SHP77 (cell line): Measurements from ENCODE around the gene GSG1L.

ENCODE experiments used
- DNase-seq, 2 experiments: peaks; one replicate each; lab custom pipeline; 2025; lab: John Stamatoyannopoulos, UW

GSG1L gene

DNA sequence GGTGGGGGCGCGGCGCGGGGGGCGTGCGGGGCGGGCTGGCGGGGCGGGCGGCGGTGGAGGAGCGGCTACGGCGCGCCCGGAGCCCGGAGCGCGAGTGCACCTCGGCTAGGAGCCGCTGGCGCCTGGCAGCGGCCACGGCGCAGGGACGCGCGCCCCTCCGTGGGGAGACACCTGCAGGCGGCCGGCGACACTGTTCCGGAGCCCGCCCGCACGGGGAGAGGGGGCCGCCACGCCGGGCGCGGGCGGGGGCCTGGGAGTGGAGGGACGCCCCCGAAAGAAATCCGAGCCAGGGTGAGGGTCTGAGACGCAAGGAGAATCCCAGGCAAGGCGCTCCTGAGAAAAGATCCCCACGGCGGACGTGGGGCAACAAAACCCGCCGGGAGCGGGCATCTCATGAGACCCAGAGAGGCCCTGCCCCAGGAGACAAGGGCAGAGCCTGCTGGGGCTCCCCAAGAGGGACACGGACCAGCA lies at the start of gene GSG1L:
GSG1L (minus strand) TSS at position 124 of the 471 bp plus-strand sequence. CDS start 290 bp downstream, outside the sequence.
- DNase-seq = no peak

DNA sequence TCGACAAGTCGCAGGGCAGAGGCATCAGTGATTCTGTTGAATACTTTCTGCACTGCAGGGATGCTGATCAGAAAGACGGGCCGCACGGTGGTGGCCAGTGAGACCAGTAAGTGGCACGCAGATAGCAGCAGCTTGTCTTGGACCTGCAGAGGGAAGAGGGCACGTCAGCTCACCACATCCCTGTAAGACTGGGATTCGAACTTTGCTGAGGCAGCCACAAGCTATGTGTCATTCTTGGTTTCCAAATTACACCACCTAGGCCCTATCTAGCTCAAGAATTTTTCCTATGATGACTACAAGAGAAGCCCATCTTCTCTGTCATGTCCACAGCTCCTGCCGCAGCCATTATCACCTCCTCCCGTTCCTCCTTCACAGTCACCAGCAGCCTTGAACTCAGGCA lies 49.4 kb upstream of the GSG1L start:
- no peak for DNase-seq

DNA sequence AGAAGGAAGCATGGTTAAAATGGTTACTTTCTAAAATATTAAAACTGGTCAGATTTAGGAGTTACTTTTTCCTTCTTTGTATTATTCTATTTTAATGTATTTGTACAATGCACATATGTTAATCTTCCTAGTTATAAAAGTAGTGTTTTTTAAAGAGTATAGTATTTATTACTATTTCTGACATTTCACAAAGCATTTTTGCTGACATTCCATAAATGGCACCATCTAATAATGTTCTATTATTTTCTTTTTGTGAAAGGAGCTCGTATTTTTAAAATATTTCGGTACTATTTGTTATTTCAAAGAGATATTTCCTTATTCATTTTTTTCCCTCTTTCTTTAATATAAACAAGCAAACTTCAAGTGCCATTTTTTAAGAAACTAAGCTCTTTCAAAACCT lies 47.5 kb upstream of the GSG1L start:
- no peak for DNase-seq

DNA sequence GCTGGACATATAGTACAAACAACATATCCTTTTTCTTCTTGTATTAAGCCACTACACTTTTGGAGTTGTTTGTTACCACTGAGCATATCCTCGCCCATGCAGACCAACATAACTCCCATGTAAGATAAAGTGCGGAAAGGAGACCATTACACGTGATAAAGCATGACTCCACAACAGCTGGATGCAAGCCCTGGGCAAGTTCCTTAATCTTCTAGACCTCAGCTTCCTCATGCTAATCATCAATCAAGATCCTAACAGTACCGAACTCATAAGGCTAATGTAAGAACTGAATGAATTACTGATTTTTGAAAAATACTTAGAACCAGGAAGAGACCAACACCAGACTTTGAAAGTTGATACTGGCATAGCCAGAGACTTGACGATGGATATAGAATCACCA lies 47.0 kb upstream of the GSG1L start:
- DNase-seq = no peak

DNA sequence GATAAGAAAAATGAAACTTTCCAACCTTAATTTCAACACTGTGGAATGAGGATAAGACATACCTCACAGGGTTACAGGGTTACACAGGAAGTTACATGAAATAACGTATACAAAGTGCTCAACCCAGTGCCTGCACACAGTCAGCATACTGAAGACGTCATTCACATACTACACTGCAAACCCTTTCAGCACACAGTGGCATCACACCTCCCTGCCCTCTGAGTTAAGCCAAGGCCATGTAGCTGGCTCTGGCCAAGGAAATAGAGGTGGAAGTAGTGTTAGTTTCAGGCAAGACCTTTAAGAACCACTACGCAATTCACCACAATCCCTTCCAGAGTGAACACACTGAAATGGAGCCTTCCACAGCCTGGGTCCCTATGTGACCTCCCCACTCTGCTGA lies 46.6 kb upstream of the GSG1L start:
- no peak for DNase-seq

DNA sequence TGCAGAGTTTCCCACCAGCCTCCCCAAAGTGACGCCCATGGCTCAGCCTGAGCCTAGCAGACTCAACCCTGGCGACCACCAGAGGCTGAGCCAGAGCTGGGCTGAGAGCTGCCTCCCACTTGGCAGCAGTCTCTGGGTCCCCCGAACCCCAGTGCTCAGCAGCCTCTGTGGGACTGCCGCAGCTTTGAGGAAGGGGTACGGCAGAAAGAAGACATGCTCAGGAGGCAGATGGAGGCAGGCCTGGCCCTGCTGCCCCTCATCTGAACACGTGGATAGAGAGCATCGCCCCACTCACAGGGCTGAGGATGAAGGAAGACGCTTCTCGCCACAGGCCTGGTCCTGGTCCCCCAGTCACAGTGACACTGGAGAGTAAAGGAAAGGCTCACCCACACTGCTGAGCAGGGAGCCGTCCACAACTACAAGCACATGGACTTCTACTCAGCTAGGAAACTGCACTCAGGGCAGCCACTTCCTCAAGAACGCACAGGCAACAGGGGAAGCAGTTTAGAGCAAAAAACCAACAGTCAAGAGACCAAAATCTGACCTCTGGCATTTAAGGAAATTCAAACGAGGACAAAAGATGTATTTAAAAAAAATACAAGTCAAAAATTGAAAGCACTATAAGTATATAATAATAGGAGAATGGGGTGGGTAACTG lies 45.2 kb upstream of the GSG1L start:
- no peak for DNase-seq

DNA sequence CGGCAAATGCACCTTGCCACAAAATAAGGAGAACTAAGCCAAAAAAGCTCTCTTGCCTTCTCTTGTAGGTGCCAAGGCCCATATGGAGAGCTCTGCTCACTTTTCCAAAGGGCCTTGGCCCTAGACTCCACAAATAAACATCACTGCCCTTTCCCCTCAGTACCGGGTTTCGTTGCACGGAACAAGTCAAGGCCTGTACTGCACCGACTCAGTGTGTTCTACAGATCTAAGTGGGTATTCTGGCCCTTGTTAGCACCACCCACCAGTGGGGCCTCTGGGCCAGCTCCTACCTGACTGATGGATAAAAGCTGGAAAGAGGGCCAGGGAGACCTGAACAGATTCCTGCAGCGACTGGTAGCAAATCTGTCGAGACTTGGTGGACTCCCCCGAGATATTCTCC lies 43.7 kb upstream of the GSG1L start:
- DNase-seq = no peak

DNA sequence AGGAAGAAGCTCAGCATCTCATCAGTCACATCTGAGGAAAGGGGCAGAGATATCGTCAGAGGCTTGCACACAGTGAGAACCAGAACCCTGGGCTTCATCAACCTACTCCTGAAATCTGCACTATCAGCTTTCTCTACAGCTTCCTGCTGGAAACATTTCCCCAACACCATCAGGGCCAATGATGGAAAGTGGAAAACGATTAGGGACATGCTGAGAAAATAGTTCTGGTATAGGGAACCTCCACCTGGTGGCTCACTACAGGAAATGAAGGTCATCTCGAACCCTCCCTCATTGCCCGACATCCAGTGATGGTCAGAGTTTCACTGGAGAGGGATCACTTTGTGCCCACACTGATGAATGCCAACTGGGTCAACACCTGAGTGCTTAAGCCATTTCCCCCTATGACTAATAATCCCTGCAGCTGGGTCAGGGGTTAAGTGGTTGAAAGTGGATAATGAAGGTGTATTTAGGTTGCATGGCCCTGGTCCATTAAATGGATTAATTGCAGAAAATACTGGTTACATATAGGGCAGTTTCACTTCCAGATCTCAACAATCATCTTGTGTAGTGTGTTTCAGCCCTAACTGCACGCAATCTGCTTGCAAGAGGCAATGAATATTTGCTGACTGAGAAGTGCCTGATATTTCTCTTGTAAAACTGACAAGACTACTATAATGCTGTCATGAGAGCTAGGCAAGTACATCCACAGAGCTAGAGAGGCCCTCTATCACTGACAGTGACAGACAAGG lies 43.1 kb upstream of the GSG1L start:
- no peak for DNase-seq

DNA sequence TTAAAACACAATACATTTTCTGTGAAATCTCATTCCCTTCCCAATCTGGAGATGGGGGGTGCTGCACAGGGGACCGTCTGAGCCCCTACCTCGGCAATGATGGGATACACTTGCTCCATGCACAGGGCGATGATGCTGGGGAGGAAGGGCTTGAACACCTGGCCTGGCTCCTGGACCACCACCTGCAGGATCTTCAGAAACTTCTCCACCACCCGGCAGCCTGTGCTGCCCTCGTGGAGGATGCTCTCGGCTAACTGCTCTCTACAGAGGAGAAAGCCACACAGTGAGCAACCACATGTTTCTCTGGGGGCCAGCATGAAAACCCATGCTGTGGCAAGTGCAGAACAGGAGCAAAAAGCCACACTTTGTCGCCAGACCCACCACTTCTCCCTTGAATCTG lies 42.4 kb upstream of the GSG1L start:
- DNase-seq = no peak

DNA sequence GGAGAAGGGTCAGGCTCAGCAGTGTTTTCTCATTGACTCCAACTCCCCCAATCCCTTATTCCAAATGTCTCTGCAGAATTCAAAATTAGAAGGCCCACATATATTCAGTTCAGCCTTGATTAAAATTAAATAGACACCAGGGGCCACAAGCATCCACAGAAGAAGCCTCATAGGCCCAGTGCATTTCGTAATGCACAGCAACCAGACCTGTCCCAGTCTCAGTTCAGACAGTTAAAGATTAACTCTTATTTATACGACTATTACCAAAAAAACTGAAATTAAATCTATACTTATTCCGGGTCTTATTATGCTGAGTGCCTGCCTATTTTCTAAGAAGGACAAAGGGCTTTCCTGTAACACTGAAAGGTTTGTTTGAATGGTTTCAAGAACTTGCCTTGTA lies 41.8 kb upstream of the GSG1L start:
- no peak for DNase-seq

DNA sequence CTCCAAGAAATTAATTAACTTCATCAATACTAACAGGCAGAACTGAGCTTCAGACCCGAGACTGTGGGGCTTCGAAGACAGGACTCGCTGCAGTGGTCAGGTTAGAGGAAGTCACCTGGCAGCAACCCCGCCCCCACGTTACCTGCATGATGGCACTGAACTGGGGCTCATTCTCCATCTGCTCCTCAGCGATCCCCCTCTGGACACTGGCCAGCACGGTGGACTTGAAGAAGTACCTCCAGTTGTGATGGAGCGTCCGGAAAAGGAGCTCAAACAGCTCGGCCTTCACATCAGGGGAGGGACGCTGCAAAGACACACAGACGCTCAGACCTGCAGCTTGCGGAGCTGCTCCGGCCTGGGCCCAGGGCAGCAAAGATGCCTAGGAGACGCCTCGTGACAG lies 40.9 kb upstream of the GSG1L start:
- DNase-seq = no peak

DNA sequence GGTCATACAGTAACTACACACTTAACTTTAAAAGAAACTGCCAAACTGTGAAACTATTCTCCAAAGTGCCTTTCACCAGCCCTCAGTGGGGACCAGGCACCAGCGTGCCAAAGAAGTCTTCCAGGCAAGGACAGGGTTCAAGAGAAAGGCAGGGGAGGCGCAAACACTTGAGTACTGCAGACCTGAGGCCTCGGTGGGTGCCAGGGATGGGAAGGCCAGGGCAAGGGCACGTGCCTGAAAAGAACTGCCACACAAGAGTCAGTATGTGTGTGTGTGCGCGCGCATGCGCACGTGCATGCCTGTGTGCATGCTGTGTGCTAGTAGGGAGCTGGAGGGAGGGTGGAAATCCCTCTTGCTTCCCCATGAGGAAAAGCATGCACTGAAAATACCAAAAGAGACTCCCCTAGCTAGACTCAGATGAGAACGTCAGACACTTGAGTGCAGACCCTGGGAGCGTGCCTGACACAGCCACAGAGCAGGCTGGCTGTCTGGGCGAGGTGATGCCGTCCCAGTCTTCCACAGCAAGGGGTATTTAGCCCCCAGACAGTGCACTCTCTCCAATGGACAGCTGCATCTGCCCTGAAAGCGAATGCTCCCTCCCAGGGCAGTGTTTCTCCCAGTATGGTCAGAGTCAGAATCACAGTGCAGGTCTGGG lies 40.1 kb upstream of the GSG1L start:
- DNase-seq = no peak

DNA sequence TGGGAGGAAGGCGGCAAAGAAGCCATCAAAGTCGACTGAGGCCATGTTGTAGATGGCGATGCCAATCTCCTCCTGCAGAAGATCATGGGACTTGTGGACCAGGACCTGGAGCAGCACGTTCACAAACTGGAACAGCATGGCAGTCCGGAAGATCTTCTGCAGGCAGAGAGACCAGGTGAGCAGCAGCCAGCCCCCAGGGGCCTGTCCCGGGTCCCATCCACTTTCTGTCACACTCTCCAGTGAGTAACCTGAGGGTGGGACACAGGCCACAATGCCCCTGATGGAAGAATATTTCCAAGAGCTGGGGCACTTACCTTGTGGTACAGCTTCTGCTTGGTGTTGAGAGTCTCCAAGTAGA lies 38.0 kb upstream of the GSG1L start:
- DNase-seq = no peak

DNA sequence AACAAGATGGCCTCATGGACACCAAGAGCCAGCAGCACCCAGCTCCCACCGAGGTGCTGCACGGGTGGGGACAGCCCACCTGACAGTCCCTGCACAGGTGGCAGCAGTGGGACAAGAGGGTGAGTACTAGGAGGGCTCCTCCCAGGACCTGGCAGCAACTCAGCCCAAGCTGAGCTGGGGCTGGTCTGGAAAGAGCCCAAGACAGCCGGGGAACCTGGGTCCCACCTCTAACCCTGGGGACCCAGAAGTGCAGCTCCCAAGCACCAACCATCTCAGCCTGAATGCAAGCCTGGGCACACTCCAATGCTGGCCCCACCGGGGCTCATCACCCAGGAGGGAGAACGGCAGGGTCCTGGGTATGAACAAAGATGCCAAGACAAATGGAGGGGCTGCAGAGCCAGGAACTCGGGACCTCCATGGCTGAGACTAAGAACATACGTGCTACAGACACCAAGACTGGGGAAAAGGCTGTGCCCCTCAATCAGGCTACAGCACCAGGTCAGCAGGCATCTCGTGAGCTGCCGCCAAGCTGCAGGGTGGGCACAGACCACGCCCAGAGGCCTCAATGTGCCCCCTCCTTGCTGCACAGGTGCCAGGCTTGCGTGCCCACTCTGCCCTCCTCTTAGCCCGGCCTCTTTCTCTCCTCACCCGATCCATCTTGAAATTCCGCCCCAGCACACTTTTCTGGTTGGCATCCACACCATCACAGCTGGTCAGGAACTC lies 37.5 kb upstream of the GSG1L start:
- no peak for DNase-seq

DNA sequence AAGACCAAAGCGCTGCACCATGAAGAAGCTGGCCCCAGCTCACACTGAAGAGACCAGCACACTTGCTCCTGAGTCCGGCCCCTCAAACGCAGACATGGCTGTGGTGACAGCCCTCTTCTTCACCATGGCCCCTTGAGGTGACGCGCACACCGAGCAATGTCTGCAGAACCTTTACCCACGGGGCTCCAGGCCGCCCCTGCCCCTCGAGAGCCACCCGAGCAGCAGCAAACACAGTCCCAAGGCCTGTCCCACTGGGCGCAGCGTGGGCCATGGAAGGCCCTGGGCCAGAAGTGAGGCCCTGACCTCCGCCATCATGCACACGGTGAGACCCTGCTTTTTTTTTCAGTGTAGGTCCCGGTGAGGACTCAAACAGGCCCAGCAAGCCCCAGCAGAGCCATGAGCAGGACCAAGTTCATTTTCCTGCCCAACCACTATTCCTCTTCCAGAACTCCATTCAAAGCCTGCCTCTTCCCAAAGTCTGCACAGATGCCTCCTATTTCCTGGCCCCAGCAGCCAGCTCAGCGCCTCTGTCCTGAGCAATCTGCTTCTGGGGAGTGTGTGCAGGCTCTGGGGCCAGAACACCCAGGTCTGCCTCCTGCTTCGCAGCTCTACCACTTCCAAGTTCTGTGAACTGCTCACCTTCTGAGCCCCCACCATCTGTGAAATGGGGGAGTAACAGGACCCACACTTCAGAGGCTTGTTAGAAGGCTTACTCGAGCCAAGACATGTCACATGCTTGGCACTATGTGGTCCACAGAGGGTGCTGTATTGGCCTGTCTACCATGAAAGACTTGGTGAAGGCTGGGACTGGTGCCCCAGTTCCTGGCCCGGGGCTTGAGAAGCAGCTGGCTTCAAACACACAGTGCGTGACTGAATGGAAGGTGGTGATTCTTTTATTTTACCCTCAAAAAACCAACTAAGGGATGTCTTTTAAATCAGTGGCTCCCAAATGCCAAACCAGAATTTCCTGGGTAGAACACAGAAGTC lies 35.7 kb upstream of the GSG1L start:
- DNase-seq = no peak

DNA sequence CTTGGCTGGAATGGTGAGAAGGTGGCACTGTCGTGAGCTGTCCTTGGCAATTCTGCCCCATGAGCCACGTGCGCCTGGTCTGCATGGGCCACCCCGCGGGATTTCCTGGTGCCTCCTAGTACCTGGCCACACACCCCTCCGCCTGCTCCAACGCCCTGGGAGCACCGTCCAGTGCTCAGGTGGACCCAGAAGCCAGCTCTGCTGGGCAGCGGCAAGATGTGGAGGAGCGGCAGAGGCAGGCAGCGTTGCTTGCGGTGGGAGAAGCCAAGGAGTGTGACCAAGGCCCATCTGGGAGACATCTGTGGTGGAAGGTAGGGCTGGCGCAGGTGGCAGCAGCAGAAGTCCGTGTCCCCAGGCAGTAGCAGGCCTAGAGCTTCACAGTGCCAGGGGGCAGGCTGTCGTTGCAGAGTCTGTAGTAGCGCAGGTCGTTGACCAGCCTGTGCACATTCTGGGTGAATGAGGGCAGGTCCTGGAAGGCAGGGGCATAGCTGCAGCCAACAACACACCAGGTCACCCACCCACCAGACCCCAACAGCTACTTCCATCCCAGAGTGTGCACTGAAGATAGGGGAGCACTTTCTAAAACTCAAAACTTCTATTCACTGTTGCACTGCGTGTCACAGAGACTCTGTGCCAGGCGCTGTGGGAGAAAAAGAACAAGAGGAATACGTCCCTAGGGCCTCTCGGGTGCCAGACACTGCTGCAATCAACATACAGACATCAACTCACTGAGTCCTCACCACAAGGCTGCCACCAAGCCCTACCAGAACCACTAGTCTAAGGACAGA lies 34.9 kb upstream of the GSG1L start:
- no peak for DNase-seq

DNA sequence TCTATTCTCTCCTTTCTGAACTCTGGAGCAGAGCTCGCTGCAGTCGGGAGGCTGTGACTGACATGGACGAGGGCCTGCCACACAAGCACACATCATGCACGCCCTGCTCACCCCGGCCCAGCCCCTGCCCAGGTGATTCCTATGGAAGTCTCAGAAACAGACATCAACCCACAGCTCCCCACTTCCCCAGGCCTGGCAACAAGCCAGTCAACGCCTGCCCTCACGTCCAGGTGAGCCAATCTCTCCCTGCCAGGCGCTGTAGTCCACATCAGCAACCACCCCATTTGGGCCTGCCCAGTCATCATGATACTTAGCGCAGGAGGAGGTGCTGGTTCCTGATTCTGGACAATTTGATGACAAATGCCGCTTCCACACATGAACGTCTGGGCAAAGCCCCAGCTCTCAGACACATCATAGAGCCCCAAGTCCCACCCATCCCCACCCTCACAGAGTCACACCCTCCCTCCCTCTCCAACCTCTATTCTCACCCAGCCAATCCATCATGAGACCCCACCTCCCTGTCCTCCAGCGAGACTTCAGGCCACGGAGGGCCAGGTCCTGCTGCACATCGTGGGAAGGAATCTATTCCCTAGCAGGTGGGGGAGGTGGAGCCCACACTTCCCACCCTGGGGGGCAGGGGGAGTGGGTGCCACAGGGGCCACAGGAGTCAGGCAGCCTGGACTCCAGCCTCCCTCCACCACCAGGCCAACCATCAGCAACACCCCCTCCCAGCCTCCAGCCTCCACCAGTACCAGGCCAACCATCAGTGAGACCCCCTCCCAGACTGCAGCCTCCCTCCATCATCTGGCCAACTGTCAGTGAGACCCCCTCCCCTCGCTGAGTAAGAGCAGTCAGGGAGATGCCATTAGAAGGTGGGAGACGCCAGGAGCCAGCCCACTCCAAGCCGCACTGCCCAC lies 33.7 kb upstream of the GSG1L start:
- no peak for DNase-seq

DNA sequence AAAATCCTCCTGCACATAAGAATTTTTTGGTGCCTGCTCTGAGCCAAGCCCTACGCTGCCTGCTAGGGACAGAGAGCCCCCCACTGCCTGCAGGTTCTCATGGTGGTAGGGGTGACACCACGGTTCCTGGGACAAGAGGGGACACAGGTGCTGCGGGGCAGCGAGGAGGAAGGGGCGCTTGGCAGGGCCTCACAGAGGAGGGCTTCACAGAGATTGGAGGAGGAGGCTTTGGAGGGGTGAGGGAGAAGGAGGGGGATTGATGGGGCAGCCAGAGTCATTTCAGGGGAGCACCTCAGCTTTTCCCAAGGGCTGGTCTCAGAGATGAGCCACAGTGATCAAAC lies 29.8 kb upstream of the GSG1L start:
- no peak for DNase-seq

DNA sequence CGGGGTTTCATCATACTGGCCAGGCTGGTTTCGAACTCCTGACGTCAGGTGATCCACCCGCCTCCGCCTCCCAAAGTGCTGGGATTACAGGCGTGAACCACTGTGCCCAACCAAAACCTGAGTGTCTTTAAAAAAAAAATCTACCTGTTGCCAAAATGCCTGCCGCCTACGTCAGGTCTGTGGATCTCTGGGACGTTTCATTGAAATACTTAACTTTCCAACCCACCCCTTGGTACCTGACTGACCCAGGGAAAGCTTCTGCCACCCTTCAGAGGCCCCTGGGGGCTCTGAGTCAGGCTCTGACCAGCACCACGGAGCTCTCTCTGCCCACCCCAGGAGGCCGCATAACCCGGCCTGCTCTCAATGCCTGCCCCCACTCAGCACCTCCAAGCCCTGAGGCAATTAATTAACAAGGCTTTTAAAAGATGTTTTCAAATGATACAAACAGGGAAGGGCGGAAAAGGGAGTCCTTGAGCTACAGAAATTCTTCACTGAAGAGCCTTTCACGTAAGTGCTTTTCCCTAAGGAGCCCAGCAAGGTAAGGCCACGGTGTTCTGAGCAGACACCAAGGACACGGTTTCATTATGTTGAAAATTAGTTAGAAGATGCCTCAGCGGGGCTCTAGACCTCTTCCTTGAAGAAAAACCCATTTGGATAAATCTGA lies 29.3 kb upstream of the GSG1L start:
- no peak for DNase-seq
